HFFc6 (cell line): ENCODE measurements around the gene METAP2. TPM values are rescaled to one million over a fixed set of nuclear protein-coding genes. Genes with fewer than 3 reads are reported as not detected.
A peak's percentile ranks its signal among the peaks of the same experiment; 100 is the strongest.

Experiments used
- DNase-seq: peaks from one replicate; pipeline ENCODE4 v3.0.0-alpha.2; 2018
- H3K27ac Mint-ChIP-seq: 2 replicates; pipeline ENCODE4 v1.8.0; 2020; ENCODE audit warnings: mild to moderate bottlenecking, mixed read lengths
- H3K27me3 Mint-ChIP-seq: 2 replicates; pipeline ENCODE4 v1.8.0; 2021; ENCODE audit warnings: mild to moderate bottlenecking, moderate library complexity, mixed read lengths; ENCODE audit not compliant: insufficient read depth
- H3K36me3 Mint-ChIP-seq: 2 replicates; pipeline ENCODE4 v1.8.0; 2021; ENCODE audit warnings: low read depth, mixed read lengths
- H3K4me1 Mint-ChIP-seq: 2 replicates; pipeline ENCODE4 v1.8.0; 2020; ENCODE audit warnings: low read depth, mixed read lengths
- H3K4me3 Mint-ChIP-seq: 2 replicates; pipeline ENCODE4 v1.8.0; 2020; ENCODE audit warnings: mild to moderate bottlenecking, moderate library complexity, mixed read lengths
- H3K9me3 Mint-ChIP-seq: 2 replicates; pipeline ENCODE4 v1.8.0; 2020; ENCODE audit warnings: mild to moderate bottlenecking, mixed read lengths
- long read RNA-seq: library from polyadenylated mRNA; unstranded; transcript quantifications from one replicate; pipeline ENCODE4 v2.0.0, GENCODE V29; 2019
- total RNA-seq, 6 experiments: library from RNA; stranded (reverse); fragmentation: NEBNext Ultra II Directional; extraction: Animal tissue kit (Norgen Biotek cat#: 25700); gene quantifications; 2 replicates in 1 of 6; 3 replicates in 5 of 6; pipeline ENCODE4 v1.2.3, GENCODE V29; 2021
- TF ChIP-seq, protein P1 (sequence below): fragments of 200-600 bp; sonication (generic); IDR thresholded peaks from 2 replicates; pipeline ENCODE4 v1.5.0; 2021; ENCODE audit warnings: antibody characterized with exemption, mild to moderate bottlenecking

Gene METAP2
- total RNA-seq: 10 to 100 TPM; 72.3 to 85.8 (median 79.0) TPM
- long read RNA-seq, transcript METAP2-210 (11 exons, 1,874 nt): minor isoform, 6 of 90 reads
- long read RNA-seq, transcript METAP2-202 (11 exons, 3,601 nt): major isoform, 42 of 90 reads
- long read RNA-seq, partial matches to known transcripts: 38 of 90 reads
- long read RNA-seq, other reads (novel, unspliced or antisense): 4 of 90 reads

DNA sequence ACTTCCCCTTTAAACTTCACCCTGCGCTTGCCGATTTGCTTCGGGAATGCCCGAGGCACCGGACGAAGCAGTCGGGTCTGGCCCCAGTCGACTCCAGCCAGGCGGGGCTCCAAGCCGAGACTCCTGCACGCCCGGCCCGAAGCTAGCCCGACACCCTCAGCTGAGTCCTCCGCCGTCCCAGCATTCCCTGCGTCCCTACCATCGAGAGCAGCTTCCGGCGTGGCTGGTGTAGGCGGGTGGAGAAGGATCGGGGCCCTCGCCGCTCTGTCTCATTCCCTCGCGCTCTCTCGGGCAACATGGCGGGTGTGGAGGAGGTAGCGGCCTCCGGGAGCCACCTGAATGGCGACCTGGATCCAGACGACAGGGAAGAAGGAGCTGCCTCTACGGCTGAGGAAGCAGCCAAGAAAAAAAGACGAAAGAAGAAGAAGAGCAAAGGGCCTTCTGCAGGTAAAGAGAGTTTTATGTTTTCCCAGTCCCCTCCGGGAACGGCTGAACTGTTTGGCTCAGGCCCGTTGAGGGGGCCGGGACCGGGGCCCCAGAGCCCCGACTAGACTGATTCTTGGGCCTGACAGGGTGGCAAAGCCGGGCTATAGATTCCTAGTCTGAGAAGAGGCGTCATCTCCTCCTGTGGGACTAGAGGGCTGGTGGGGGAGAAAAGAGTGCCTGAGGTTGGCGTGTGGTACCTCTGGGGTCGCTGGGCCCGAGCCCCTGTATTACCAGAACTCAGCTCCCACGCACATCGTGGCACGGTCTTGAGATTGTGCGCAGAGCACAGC, at the start of gene METAP2:
METAP2 (plus strand) TSS at position 269 of the 776 bp plus-strand sequence; CDS start at position 297, 28 bp downstream.
- H3K4me3 Mint-ChIP-seq: peak within 1 kb of the TSS; percentile 98
- peaks cover 26% of the 10 kb centered on the region for H3K36me3 Mint-ChIP-seq
- H3K27ac Mint-ChIP-seq: peak within 1 kb of the TSS; percentile 98
- peaks cover 11% of the 10 kb centered on the region for H3K27me3 Mint-ChIP-seq
- no peaks in the 10 kb centered on the region for H3K9me3 Mint-ChIP-seq
- H3K4me1 Mint-ChIP-seq: peaks cover 24% of the 10 kb centered on the region
- DNase-seq: peak; percentile 97
- TF ChIP-seq, protein P1, sequence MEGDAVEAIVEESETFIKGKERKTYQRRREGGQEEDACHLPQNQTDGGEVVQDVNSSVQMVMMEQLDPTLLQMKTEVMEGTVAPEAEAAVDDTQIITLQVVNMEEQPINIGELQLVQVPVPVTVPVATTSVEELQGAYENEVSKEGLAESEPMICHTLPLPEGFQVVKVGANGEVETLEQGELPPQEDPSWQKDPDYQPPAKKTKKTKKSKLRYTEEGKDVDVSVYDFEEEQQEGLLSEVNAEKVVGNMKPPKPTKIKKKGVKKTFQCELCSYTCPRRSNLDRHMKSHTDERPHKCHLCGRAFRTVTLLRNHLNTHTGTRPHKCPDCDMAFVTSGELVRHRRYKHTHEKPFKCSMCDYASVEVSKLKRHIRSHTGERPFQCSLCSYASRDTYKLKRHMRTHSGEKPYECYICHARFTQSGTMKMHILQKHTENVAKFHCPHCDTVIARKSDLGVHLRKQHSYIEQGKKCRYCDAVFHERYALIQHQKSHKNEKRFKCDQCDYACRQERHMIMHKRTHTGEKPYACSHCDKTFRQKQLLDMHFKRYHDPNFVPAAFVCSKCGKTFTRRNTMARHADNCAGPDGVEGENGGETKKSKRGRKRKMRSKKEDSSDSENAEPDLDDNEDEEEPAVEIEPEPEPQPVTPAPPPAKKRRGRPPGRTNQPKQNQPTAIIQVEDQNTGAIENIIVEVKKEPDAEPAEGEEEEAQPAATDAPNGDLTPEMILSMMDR: no peak

DNA sequence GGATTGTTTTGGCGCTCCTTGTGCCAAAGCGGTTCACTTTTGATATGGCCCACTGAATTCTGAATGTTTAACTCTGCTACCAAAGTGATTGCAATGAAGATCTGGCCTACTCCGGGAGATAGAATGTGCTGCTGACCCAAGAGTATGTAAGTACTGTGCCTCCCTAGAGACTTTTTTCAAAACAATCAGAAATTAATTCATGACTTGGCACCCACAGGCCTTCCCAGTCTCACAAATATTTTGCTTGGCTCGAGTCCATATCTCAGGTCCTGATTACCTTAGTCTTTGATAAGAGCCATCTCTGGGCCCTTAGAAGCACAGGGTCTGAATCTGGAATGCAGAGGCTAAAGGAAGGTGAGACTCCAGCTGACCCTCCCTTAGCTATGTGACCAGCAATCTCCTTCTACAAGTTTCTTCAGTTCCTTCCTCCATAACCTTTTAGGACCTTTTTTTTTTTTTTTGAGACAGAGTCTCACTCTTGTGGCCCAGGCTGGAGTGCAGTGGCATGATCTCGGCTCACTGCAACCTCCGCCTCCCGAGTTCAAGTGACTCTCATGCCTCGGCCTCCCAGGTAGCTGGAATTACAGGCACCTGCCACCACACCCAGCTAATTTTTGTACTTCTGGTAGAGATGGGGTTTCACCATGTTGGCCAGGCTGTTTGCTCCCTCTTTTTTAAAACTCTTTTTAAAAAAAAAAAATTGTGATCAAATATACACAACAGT, 49.5 kb upstream of the METAP2 start:
- Mint-ChIP-seq H3K27ac (no peak overlapping the region), H3K4me1 (0 out of 2 replicates have a peak, but pooled peaks cover 4% of the 10 kb centered on the region), H3K36me3 (no peaks in the 10 kb centered on the region), H3K4me3 (no peak overlapping the region), H3K27me3 (peaks cover 7% of the 10 kb centered on the region), H3K9me3 (no peaks in the 10 kb centered on the region)
- TF ChIP-seq, protein P1: no peak
- DNase-seq: no peak

DNA sequence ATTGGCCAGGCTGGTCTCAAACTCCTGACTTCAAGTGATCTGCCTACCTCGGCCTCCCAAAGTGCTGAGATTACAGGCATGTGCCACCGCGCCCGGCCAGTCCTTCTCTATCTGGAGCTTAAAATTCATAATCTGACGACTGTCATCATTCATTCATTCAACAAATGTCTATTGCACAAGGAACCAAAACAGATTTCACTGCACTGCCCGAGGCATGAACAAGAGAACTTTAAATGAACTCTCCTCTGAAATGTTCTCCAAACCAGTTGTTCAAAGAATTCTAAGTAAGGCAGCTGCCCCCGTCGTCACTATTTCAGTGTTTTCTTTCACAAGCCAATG, 44.8 kb upstream of the METAP2 start:
- Mint-ChIP-seq H3K27ac (no peak overlapping the region), H3K9me3 (no peaks in the 10 kb centered on the region), H3K4me3 (no peak overlapping the region), H3K36me3 (no peaks in the 10 kb centered on the region), H3K4me1 (peaks cover 10% of the 10 kb centered on the region; the same call in 1 of the 2 replicates), H3K27me3 (peaks cover 10% of the 10 kb centered on the region)
- DNase-seq: no peak
- TF ChIP-seq, protein P1: no peak

DNA sequence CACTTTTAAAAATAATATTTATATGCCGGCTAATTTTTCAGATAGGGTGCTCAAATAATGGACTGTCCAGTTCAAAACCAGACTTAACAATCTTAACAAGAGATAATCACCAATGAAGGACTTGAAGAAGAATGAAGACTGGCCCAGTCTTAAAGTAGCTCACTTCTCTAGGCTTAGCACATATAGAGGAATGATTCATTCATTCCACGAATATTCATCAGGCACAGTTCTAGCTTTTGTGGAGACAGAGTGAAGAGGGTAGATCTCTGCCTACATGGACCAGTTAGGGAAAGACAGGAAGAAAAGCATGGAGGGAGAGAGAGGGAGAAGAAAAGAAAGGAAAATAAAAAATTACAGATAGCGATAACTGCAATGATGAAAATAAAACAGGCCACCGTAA, 42.8 kb upstream of the METAP2 start:
- Mint-ChIP-seq H3K4me3 (no peak overlapping the region), H3K4me1 (peaks cover 10% of the 10 kb centered on the region; the same call in 1 of the 2 replicates), H3K27me3 (peaks cover 17% of the 10 kb centered on the region), H3K9me3 (no peaks in the 10 kb centered on the region), H3K36me3 (no peaks in the 10 kb centered on the region), H3K27ac (no peak overlapping the region)
- TF ChIP-seq, protein P1: no peak
- no peak for DNase-seq

DNA sequence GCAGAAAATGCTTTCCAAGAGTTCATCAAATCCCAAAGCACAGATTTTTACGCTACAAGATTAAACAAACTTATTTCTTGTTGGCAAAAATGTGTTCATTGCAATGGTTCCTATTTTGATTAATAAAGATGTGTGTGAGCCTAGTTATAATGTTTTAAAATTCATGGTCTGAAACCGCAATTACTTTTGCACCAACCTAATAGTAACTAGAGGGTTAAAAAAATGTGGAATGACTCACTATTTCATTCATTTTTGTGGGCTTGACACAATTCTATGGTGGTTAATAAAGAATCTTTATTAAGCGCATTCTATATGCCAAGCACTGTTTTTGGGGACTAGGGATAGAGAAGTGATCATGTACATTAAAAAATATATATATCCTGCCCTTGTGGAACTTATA, 38.6 kb upstream of the METAP2 start:
- DNase-seq: no peak
- Mint-ChIP-seq H3K9me3 (no peaks in the 10 kb centered on the region), H3K36me3 (no peaks in the 10 kb centered on the region), H3K27ac (no peak overlapping the region), H3K4me3 (no peak overlapping the region), H3K4me1 (peaks cover 6% of the 10 kb centered on the region; the same call in 1 of the 2 replicates), H3K27me3 (peaks cover 15% of the 10 kb centered on the region)
- TF ChIP-seq, protein P1: no peak
